NAMALWA (cell line): ENCODE data around the gene ALPL.
A peak's percentile ranks its signal among the peaks of the same experiment; 100 is the strongest.
"Not testable (repeated sequence)": the region's sequence is repeated elsewhere in the genome, so short reads cannot be mapped to it uniquely, and the experiment has no call there.

ENCODE experiments used
- DNase-seq: peaks from one replicate; pipeline ENCODE4 v3.0.0-alpha.2; 2015; ENCODE audit warnings: low spot score

ALPL gene

GRCh38 chr1:21507511-21508270 is 1.5 kb upstream of the ALPL start:
- no peak for DNase-seq

GRCh38 chr1:21508580-21509350 is 458 bp upstream of the ALPL start:
- peak; percentile 71 for DNase-seq

- DNase-seq: no peak
Measured at GRCh38 chr1:21510113-21510493, 880 bp downstream of the ALPL start.

- no peak for DNase-seq
Measured at GRCh38 chr1:21510885-21511578, 1.8 kb downstream of the ALPL start.

GRCh38 chr1:21511579-21512522 is 2.6 kb downstream of the ALPL start:
- DNase-seq: no peak

GRCh38 chr1:21514245-21514644 is 5.0 kb downstream of the ALPL start:
- DNase-seq: peak; percentile 38

- DNase-seq: no peak
Measured at GRCh38 chr1:21517161-21517589, 8.0 kb downstream of the ALPL start.

GRCh38 chr1:21517660-21518480 is 8.6 kb downstream of the ALPL start:
- DNase-seq: no peak

GRCh38 chr1:21518774-21519455 is 9.7 kb downstream of the ALPL start:
- DNase-seq: no peak

- DNase-seq: not testable (repeated sequence)
Measured at GRCh38 chr1:21519486-21520070, 10.4 kb downstream of the ALPL start.

GRCh38 chr1:21520899-21521716 is 11.9 kb downstream of the ALPL start:
- DNase-seq: no peak

GRCh38 chr1:21521717-21522060 is 12.5 kb downstream of the ALPL start:
- no peak for DNase-seq

- no peak for DNase-seq
Measured at GRCh38 chr1:21522525-21523038, 13.4 kb downstream of the ALPL start.

GRCh38 chr1:21523297-21523813 is 14.1 kb downstream of the ALPL start:
- DNase-seq: no peak

- DNase-seq: no peak
Measured at GRCh38 chr1:21524220-21524619, 15.0 kb downstream of the ALPL start.

- DNase-seq: no peak
Measured at GRCh38 chr1:21524686-21525339, 15.6 kb downstream of the ALPL start.

GRCh38 chr1:21525340-21525717 is 16.1 kb downstream of the ALPL start:
- DNase-seq: no peak

GRCh38 chr1:21526441-21526840 is 17.2 kb downstream of the ALPL start:
- DNase-seq: no peak
